ENCODE results near the gene CDC42SE1.

GRCh38 chr1:151056149-151056548, 3.3 kb downstream of the CDC42SE1 start:
- TF ChIP-seq CTCF (IDR thresholded peaks at IDR 0.05; ENCODE audit: low read depth, low read length, poor library complexity, severe bottlenecking) (no peak), EZH2phosphoT487 (IDR thresholded peaks at IDR 0.05; ENCODE audit: borderline replicate concordance, low read length) (no peak)

Data from DOHH2 (cell line).